ENCODE measurements around the gene CDH13.

GRCh38 chr16:83335076-83335475 lies 708.3 kb downstream of the CDH13 start:
- TF ChIP-seq, protein P1, sequence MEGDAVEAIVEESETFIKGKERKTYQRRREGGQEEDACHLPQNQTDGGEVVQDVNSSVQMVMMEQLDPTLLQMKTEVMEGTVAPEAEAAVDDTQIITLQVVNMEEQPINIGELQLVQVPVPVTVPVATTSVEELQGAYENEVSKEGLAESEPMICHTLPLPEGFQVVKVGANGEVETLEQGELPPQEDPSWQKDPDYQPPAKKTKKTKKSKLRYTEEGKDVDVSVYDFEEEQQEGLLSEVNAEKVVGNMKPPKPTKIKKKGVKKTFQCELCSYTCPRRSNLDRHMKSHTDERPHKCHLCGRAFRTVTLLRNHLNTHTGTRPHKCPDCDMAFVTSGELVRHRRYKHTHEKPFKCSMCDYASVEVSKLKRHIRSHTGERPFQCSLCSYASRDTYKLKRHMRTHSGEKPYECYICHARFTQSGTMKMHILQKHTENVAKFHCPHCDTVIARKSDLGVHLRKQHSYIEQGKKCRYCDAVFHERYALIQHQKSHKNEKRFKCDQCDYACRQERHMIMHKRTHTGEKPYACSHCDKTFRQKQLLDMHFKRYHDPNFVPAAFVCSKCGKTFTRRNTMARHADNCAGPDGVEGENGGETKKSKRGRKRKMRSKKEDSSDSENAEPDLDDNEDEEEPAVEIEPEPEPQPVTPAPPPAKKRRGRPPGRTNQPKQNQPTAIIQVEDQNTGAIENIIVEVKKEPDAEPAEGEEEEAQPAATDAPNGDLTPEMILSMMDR (IDR thresholded peaks at IDR 0.05; ENCODE audit: low read depth, low read length, poor library complexity, severe bottlenecking): no peak
- TF ChIP-seq EZH2phosphoT487 (IDR thresholded peaks at IDR 0.05; ENCODE audit: borderline replicate concordance, low read length): no peak

All from DOHH2 (cell line).